HG02870 (cell line): ENCODE data around the gene GPR18.

Experiments used
- ATAC-seq: cut with Tn5 transposase; IDR thresholded peaks from one replicate; pipeline ENCODE4 v1.9.1; 2021; ENCODE audit warnings: mild to moderate bottlenecking, moderate library complexity; ENCODE audit not compliant: unreplicated experiment

The GPR18 gene

DNA sequence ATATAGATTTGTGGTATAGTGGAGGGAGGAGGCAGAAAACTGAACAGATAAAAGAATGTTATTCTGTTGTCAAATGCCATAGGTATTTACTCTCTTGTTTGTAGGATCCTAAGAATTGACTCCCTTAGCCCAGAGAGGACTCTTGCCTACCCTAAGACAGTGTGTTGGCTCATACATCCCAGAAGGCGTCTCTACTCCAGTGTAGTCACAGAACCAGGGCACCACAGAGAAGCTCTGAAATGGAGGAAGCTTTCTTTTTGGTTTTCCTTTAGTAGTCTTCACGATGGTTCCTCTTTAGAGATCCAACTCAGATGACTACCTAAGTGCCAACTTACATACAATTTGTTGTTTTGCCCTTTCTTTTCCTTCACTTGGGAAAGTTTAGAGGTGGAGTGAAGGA is 35.0 kb upstream of the GPR18 start:
- ATAC-seq, result no peak

DNA sequence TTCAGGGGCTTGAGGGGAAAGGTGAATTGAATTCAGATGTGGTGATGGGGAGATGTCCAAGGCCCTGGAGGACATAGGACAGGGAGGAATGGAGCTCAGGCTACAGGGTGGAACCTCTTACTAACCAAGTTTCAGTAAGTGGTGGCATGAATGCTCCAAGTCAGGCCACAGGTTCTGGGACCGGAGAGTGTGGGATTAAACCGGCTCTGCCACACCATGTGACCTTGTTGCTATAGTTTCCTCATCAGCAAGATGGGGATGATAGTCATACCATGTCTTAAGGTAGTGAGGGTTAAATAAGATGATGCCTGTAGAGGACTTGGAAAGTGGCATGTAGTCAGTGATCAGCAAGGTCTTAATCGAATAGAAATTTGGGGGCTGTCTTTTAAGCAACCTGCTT is 32.7 kb upstream of the GPR18 start:
- ATAC-seq, result no peak

DNA sequence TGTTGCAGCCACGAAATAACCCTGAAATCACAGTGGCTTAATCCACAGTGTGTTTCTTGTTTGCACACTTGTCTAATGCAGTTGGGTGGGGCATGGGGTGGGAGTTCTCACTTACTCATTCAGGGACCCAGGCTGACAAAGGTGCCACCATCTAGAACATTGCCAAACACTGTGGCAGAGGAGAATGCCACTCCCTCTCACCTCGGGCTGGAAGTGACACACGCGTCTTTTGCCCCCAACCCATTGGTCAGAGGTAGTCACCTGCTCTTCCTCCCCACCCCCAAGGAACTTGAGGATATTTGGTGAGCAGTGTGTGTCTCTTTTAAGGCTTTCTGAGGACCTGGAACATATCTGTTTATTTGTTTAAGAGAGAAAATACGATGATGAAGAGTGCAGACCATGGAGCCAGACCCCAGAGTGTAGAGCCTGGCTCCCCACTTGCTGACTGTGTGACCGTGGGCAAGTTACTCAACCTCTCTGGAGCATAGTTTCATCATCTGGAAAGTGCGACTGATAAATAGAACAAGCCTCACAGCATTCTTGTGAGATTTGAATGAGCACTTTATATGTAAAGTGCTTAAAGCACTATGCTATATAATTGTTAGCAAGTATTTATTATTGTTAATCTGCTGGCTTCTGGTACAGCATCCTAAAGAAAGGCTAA is 31.6 kb upstream of the GPR18 start:
- no peak for ATAC-seq

DNA sequence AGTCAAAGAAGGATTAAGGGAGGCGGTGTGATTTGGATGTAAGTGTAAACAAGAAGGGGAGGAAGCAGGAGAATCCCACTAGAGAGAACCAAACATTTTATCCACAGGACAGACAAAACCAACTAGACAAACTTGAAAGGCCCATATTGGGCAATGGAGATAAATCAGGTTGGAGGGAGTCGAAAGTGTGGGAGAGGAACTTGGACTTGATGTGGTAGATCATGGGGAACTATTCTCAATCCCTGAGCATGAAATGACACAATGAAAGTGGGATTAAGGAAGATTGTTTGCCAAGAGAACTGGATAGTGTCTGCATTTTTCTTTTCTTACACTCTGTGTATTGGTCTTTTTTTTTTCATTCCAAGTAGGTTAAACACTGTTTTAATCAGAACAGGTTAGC is 31.1 kb upstream of the GPR18 start:
- ATAC-seq, result no peak

DNA sequence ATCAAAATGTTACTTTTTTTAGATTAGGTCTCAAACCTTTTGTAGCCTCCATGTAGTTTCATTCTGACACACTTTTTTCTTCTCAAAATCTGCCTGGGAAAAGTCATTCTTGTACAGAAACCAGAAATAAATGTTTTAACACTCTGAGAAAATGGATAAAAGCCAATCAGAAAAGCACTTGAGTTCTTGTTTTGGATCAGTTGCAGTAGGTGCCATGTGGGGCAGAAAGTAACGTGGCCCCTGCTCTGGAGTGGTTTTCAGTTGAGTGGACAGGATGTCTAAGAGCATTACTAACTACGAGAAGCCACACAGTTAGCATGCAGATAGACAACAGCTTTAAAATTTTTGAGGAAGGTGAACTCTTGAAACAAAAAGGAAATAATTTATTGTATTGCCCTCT is 29.9 kb upstream of the GPR18 start:
- peak; percentile 92 for ATAC-seq

DNA sequence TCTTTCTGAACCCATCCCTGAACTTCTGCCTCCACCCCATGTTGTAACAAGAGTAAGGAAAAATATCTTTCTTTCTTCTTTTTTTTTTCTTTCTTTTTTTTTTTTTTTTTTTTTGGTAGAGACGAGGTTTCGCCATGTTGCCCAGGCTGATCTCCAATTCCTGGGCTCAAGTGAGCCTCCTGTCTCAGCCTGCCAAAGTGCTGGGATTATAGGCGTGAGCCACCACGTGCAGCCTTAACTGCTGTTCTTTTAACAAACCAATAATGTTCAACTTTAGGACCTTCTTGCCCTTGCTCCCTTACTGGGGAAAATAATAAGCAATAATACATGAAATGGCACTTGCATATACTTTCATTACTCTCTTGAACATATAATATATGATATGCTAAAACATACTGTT is 29.4 kb upstream of the GPR18 start:
- ATAC-seq, result no peak

DNA sequence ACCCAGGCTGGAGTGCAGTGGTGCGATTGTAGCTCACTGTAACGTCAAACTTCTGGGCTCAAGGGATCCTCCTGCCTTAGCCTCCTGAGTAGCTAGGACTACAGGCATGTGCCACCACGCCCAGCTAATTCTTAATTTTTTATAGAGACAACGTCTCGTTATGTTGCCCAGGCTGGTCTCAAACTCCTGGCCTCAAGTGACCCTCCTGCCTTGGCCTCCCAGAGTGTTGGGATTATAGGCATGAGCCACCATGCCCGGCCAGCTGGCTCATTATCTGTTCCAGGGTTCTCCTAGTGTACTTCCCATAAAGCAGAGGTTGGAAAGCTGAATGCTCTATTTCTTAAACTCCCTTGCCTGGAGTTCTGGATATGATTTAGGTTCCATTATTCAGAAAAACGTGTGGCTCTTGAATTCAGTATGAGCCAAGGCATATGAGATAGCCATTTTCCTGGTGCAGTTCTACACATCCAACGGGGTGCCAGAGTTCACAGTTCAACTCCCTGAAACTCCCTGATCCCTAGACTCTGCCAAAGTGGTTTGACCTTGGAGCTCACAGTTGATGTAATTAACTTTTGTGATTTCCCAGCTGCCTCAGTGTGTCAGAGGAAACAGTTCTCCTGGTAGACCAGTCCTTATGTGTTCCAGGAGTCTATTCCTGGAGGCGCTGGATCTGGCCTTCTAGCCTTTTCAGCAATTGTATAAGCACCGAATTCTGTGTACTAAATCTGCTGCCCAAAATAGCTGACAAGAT is 27.4 kb upstream of the GPR18 start:
- ATAC-seq, result no peak

DNA sequence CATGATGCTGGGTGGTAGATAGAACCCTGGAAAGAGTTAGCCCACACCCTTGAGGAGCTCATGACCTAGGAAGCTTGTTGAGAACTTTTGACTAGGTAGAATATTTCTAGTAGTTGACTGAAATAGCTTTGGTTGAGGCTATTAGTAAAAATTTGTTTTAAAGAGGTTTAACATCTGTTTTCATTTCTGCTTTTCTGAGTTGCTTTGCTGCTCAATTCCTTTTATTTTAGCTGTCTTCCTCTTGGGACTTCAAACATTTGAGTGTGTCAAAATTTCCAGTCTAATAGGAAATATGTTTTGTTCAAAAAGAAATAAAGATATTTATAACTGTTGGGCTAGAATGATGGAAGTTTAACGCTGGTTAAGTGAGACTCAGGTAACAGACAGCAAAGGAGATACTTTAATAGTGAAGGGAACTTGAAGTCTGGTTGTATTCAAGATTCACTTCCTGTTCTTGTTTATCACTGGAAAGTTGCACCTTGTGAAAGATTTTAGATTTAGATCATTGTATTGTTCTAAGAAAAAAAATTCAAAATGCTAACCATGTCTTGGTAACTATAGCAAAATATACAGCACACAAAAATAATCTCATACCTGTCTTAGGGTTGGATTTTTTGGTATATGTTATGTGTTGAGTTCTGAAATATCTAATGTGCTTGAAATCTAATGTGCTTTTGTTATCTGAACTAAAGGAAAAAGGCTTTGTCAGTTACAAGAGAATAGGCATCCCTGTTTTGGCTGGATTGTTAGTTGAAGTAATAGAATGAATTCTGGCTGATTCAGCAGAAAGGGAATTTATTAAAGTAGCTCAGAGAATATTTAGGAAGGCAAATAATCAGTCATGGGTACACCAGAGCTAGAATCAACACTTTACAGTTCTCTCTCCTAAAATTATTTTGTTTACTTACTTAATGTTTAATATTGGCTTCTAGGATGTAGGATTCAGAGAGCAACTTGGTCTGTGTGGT is 24.4 kb upstream of the GPR18 start:
- peak; percentile 65 for ATAC-seq

DNA sequence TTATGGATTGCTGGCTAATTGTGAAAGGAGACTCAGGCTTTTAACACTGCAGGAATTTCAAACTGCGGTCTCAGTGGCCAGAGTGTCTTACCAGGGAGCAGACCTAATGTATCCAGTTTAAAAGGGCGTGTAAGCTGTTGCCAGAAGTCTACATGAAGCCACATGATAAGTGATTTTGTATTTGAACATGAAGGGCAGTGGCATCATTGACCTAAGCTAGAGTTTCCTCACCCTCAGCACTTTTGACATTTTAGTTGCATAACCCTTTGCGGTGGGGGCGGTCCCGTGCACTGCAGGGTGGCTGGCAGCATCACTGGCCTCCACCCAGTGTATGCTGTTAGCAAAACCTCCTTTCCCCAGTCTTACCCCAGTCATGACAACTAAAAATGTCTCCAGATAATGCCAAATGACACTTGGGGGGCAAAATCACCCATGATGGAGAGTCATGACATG is 23.7 kb upstream of the GPR18 start:
- ATAC-seq, result peak; percentile 56

DNA sequence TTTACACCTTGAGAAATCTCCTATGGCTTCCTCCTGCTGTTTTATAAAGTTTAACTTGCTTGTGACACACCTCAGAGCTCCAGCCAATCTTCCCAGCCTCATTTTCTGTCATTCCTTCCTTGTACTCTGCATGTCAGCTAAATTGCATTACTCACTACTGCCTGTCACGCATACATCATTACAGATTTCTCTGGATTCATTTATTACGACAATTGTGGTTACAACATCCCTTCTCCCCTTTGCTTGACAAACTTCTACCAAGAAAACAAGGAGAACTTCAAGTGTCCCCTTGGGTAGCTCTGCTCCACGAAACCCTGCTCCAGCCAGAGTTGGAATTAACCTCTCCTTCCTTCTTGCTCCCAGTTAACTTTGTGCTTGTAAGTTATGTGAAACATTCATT is 22.0 kb upstream of the GPR18 start:
- no peak for ATAC-seq

DNA sequence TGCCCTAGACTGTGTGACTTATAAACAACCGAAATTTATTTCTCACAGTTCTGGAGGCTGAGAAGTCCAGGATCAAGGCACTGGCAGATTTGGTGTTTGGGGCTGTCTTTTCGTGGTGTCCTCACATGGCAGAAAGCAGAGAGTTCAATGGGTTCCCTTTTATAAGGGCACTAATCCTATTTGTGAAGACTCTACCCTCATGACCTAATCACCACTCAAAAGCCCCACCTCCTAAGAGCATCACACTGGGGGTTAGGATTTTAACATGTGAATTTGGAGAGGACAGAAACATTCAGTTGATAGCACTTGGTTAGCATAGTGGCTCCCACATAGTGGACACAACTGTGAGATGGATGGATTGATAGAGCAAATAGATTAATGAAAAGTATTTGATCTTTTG is 21.5 kb upstream of the GPR18 start:
- ATAC-seq, result no peak

DNA sequence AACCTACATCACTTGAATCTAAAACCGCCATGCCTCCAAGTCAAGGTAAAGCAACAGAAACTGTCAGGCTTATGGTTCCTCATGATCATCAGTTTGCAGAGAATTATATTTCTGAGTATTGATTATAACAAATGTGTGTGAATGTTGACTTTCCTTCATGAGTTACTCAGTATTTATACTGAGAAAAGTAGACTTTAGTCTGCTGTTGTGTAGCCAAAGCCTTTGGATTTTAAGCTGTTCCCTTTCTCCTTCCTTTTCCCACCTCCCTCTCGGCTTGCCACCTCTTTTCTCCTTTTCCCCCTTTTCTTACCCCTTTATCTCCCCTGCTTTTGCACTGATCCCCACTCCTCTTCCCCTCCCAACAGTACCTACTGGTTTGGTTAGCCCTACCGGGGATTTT is 20.7 kb upstream of the GPR18 start:
- ATAC-seq, result no peak

DNA sequence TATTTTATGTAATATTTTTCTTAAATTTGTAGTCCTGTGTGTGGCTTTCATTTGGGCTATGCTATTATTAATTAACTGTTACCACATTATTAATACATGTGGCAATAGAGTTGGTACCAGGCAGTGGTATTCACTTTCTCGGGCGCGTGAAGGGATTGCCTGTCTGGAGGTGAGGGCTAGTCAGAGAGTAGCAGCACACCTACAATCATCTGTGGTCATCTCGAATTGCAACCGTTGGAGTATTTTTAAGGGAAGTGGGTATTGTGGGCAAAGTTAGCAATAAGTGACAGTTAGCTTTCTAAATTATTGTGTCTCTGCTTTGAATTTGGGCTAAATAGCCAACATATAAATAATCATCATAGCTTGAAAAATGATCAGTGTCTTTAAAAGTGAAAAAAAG is 20.0 kb upstream of the GPR18 start:
- no peak for ATAC-seq

DNA sequence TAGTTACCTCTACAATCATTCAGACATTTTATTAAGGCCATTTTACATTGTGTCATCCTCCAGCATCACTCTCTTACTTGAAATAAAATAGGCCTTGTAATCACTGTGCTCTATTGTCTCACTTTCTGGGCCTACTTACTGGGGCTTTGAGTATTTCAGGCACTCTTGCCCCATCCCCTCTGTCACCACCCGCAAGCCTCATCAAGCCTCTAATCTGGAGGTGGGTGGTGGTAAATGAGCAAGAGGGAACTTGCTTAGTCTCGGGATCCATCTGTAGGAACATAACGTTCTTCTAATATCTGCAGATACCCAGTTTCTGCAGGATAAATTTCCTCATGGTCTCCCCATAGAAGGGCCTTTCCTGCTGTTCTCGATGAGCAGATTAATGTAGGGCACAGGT is 19.4 kb upstream of the GPR18 start:
- no peak for ATAC-seq

DNA sequence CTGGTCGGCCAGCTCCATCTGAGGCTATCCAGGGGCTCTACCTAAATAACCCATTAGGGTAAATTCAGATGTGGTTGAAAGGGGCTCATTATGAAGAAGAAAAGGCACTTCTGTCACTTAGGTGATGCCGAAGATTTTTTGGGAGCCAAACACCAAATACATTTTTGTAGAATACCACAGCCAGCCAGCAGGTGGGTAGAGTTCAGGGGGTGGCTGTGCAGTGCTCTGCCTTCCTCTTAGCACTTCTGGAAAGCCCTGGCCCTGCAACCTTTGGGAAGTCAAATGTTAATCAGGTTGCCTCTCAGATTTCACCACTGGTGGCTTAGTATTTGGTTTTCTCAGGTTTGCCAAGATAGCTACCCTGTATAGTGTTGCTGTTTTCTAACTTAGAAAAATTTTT is 18.5 kb upstream of the GPR18 start:
- no peak for ATAC-seq

DNA sequence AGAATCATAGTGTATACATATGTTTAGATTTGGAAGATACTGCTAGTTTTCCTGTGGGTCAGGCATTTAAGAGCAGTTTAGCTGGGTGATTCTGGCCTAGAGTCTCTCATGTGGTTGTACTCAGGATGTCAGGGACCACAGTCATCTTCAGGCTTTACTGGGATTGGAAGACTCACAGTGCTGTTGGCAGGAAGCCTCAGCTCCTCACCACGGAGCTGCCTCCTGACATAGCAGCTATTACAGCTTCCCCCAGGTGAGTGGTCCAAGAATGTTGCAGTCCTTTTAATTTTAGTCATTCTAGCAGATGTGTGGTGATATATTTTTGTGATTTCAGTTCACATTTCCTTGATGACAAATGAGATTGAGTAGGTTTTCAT is 16.9 kb upstream of the GPR18 start:
- no peak for ATAC-seq

DNA sequence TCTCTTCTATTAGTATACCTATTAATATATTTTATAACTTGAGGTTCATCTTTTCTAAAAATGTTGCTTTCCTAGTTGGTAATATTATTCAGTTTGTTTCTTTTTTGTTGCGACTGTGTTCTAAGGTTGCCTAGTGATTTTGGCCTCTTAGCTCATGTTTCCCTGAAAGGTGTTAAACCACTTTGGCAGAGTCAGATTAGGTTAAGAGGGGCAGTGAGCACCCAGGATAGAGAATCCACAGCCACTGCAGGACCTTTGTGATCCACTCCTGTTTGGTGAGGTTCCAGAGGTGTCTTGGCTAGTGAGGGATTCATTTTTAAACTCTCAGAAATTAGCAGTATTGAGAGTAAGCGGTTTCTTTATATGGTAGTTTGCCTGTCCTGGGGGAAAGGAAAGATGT is 14.9 kb upstream of the GPR18 start:
- no peak for ATAC-seq

DNA sequence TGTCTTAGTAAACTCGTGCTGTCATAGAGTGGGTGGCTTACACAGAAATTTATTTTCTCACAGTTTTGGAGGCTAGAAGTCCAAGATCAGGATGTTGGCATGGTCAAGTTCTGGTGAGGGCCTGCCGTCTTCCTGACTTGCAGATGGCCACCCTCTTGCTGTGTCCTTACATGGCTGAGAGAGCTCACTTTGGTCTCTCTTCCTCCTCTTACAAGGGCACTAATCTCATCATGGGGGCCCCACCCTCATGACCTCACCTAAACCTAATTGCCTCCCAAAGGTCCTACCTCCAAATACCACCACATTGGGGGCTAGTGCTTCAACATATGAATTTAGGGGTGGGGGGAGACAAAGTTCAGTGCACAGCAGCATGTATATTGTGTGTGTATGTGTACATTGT is 14.3 kb upstream of the GPR18 start:
- no peak for ATAC-seq

DNA sequence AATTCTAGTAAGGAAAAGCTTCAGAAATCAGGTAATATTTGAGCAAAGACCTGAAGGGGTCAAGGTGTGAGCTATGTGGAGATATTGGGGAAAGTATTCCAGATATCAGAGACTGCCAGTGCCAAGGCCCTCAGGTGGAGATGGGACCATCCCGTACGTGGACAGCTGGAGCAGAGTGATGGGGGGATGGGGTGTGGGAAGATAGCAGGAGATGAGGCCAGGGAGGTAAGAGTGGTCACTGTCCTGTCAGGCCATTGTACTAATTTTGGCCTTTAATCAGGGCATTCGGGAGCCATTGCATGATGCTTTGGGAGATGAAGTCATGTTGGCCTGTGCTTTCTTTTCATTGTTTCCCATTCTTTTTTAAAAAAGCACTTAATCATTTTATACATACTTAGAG is 13.1 kb upstream of the GPR18 start:
- no peak for ATAC-seq

DNA sequence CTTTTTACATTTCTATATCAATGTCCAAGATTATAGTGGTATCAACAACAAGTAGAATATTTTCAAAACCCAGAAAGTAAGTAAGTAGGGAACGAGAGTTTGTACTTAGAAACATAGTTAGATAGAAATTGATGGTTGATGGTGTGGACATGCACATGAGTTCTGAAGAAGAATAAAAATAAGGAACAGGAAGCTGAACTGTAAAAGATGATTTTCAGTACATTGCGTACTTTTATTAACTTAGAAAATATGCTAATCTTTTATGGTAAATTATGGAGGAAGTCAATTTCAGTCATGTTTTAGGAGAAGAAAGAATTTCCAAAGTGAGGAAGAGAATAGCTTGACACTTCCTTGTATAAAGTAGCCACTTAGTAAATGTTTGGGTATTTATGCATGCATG is 12.3 kb upstream of the GPR18 start:
- ATAC-seq, result no peak

DNA sequence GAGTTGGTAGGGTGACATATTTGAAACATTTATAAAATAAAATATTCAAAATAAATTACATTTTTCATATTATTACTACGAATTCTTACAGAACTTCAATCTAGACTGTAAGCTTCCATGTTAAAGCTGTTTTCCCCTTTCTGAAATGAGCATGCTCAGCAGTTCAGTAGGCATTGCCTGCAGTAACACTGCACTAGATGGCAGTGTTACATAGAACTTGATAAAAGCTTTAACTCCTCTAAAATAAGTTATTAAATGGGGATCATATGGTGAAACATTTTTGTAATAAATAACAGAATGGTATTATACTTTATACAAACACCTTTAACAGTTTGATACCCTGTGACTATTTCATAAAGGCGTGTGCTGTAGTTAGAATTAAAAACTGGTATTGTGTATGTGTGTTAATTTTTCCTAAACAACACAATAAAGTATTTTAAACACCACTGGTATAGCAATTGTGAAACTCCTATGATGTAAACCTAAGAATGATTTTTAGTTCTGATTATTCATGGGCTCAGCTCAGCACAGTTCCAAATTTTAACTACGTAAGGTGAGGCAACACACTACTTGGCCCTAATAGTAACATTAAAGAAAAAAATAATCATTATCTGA is 11.6 kb upstream of the GPR18 start:
- ATAC-seq, result peak; percentile 74
